CD4-positive, alpha-beta T cell (primary cell): Measurements from ENCODE around the gene MBD5. TPM values are rescaled to one million over a fixed set of nuclear protein-coding genes. Genes with fewer than 3 reads are reported as not detected.

Source experiments
- ATAC-seq: fragments of 200-7000 bp; cut with Tn5 transposase; one replicate; pipeline ENCODE4 v1.10.0; 2022; ENCODE audit warnings: mild to moderate bottlenecking; ENCODE audit not compliant: poor library complexity
- CTCF ChIA-PET: fragments of 350-600 bp; sonication (Branson Sonifier 250); formaldehyde crosslinking; loops from one replicate; lab custom pipeline; 2021; ENCODE audit warnings: antibody characterized with exemption, inconsistent platforms; lab: Charles Lee
- POLR2A ChIA-PET: fragments of 350-600 bp; sonication (Branson Sonifier 250); formaldehyde crosslinking; loops from one replicate; lab custom pipeline; 2021; ENCODE audit warnings: antibody characterized with exemption, inconsistent platforms; lab: Charles Lee
- DNase-seq, 14 experiments: peaks; one replicate each; pipeline ENCODE4 v3.0.0-alpha.2; 2013 to 2020; ENCODE audit warnings: mixed read lengths in 2 of 14
- H3K27ac ChIP-seq, 2 donors: one replicate each; pipeline versions ENCODE4 v1.5.1 to v1.7.0; 2013; ENCODE audit warnings: low read length in 2 of 2, low read depth in 1 of 2, mild to moderate bottlenecking in 1 of 2
- H3K27me3 ChIP-seq, 2 experiments: 1 replicate in 1 of 2; 2 replicates in 1 of 2; pipeline versions ENCODE4 v1.6.1 to v1.7.0; 2013; ENCODE audit warnings: low read length in 2 of 2, control low read depth in 1 of 2, mild to moderate bottlenecking in 1 of 2, moderate library complexity in 1 of 2; ENCODE audit not compliant: insufficient read depth in 2 of 2, control insufficient read depth in 1 of 2
- H3K36me3 ChIP-seq: one replicate; pipeline ENCODE4 v1.6.1; 2013; ENCODE audit warnings: low read length, control low read depth; ENCODE audit not compliant: insufficient read depth
- H3K4me1 ChIP-seq: one replicate; pipeline ENCODE4 v1.6.1; 2013; ENCODE audit warnings: low read length, control low read depth; ENCODE audit not compliant: insufficient read depth
- H3K4me3 ChIP-seq: one replicate; pipeline ENCODE4 v1.5.1; 2013; ENCODE audit warnings: mild to moderate bottlenecking, low read length, moderate library complexity
- H3K9me3 ChIP-seq, 2 experiments: 1 replicate in 1 of 2; 2 replicates in 1 of 2; pipeline versions ENCODE4 v1.6.1 to v1.7.0; 2013; ENCODE audit warnings: low read length in 2 of 2, mild to moderate bottlenecking in 2 of 2, control low read depth in 1 of 2, moderate library complexity in 1 of 2; ENCODE audit not compliant: control insufficient read depth in 1 of 2, insufficient read depth in 1 of 2
- H3K27ac Mint-ChIP-seq: one replicate; pipeline ENCODE4 v1.8.0; 2020; ENCODE audit warnings: mixed read lengths
- H3K27me3 Mint-ChIP-seq: one replicate; pipeline ENCODE4 v1.8.0; 2021; ENCODE audit warnings: mixed read lengths
- H3K36me3 Mint-ChIP-seq: one replicate; pipeline ENCODE4 v1.8.0; 2021; ENCODE audit warnings: low read depth, mixed read lengths
- H3K4me1 Mint-ChIP-seq: one replicate; pipeline ENCODE4 v1.8.0; 2021; ENCODE audit warnings: low read depth, mixed read lengths
- H3K4me3 Mint-ChIP-seq: one replicate; pipeline ENCODE4 v1.8.0; 2020; ENCODE audit warnings: mild to moderate bottlenecking, mixed read lengths
- H3K9me3 Mint-ChIP-seq: one replicate; pipeline ENCODE4 v1.8.0; 2020; ENCODE audit warnings: mixed read lengths
- intact Hi-C, 2 experiments: fragments of 100-400 bp; cut with DNase I in 1 of 2; cut with micrococcal nuclease in 1 of 2; formaldehyde crosslinking; loops; one replicate each; pipeline versions ENCODE4 v1.15.1 to v1.9.0; 2023 to 2025; cut with DNase I, micrococcal nuclease
- total RNA-seq, 174 experiments: library from RNA in 2 of 174; stranded (reverse) in 2 of 174; gene quantifications; one replicate each; pipeline ENCODE4 v1.2.3 and lab custom pipeline; 2021 to 2026
- TF ChIP-seq, protein P1 (sequence below): fragments of 200-600 bp; IDR thresholded peaks from one replicate; pipeline ENCODE4 v1.8.0; 2022; ENCODE audit warnings: antibody characterized with exemption, mild to moderate bottlenecking

Gene MBD5
- total RNA-seq, 2 experiments from 2014 or later = 49.8 to 52.9 TPM

DNA sequence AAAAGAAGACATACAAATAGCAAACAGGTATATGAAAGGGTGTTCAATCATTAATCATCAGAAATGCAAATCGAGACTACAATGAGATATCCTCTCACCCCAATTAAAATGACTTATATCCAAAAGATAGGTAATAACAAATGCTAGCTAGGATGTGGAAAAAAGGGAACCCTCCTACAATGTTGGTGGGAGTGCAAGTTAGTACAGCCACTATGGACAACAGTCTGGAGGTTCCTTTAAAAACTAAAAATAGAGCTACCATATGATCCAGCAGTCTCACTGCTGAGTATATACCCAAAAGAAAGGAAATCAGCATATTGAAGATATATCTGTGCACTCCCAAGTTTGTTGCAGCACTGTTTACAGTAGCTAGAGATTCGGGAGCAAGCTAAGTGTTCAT, 271.5 kb downstream of the MBD5 start:
- Histone ChIP-seq H3K27ac (no peak overlapping the region), H3K4me1 (no peaks in the 10 kb centered on the region), H3K27me3 (no peaks in the 10 kb centered on the region), H3K9me3 (no peaks in the 10 kb centered on the region), H3K36me3 (no peaks in the 10 kb centered on the region), H3K4me3 (no peak overlapping the region)
- no peak for ATAC-seq
- intact Hi-C loops = no loop called here
- H3K27me3 Mint-ChIP-seq = no peaks in the 10 kb centered on the region
- H3K4me3 Mint-ChIP-seq = no peak overlapping the region
- H3K36me3 Mint-ChIP-seq = peaks cover 33% of the 10 kb centered on the region
- POLR2A ChIA-PET = no interaction called here
- H3K4me1 Mint-ChIP-seq = no peaks in the 10 kb centered on the region
- no peak for DNase-seq
- TF ChIP-seq, protein P1, sequence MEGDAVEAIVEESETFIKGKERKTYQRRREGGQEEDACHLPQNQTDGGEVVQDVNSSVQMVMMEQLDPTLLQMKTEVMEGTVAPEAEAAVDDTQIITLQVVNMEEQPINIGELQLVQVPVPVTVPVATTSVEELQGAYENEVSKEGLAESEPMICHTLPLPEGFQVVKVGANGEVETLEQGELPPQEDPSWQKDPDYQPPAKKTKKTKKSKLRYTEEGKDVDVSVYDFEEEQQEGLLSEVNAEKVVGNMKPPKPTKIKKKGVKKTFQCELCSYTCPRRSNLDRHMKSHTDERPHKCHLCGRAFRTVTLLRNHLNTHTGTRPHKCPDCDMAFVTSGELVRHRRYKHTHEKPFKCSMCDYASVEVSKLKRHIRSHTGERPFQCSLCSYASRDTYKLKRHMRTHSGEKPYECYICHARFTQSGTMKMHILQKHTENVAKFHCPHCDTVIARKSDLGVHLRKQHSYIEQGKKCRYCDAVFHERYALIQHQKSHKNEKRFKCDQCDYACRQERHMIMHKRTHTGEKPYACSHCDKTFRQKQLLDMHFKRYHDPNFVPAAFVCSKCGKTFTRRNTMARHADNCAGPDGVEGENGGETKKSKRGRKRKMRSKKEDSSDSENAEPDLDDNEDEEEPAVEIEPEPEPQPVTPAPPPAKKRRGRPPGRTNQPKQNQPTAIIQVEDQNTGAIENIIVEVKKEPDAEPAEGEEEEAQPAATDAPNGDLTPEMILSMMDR = no peak
- no peak overlapping the region for H3K27ac Mint-ChIP-seq
- no peaks in the 10 kb centered on the region for H3K9me3 Mint-ChIP-seq
- CTCF ChIA-PET = no interaction called here

DNA sequence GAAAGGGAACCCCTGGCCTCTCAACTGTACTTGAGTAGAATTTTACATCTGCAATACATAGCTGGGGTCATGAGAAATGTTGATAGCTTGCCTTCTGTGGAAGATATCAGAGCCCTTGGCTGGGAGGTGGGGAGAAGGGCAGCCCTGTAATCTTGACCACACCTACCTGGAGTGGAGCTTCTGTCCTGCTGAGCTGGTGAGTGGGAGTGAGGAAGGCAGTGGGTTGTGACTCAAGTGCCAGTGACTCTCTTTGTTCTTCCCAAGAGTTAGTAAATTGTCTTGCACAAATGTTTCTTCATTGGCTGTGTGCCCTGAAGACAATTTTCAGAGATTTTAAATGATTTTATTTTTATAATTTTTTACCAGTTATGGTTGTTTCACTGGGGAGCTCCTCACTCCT, 277.3 kb downstream of the MBD5 start:
- Mint-ChIP-seq H3K27ac (no peak overlapping the region), H3K9me3 (no peaks in the 10 kb centered on the region), H3K27me3 (no peaks in the 10 kb centered on the region), H3K36me3 (peaks cover 42% of the 10 kb centered on the region), H3K4me1 (no peaks in the 10 kb centered on the region), H3K4me3 (no peak overlapping the region)
- no peaks in the 10 kb centered on the region for H3K27me3 ChIP-seq
- ChIA-PET POLR2A (no interaction called here), CTCF (interaction anchor here (0.6 kb wide), 1 partner anchor 122 kb away, joined by 5 read pairs; no protein-coding TSS in a partner anchor)
- H3K4me3 ChIP-seq = no peak overlapping the region
- no peaks in the 10 kb centered on the region for H3K36me3 ChIP-seq
- no peaks in the 10 kb centered on the region for H3K9me3 ChIP-seq
- ATAC-seq (no peak), DNase-seq (no peak)
- no peak overlapping the region for H3K27ac ChIP-seq
- intact Hi-C loops = no loop called here
- no peaks in the 10 kb centered on the region for H3K4me1 ChIP-seq
- TF ChIP-seq, protein P1 = no peak

DNA sequence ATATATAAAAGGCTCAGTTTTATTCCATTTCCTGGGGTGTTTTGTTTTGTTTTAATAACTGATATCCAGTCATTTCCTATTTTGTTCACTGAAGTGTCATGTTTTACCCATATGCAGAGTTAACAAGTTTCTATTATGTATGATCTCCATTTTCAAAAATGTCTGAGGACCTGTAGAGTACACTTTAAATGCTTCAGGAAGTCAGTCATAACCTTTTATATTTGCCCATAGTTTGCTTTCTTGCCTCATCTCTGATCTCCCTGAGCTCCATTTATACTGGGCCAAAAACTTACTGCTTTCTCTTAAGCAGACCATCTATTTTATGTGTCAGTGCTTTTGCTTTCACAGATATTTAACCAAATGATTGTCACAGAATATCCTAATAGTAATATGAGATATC, 278.7 kb downstream of the MBD5 start:
- ATAC-seq (no peak), DNase-seq (no peak)
- H3K36me3 ChIP-seq = no peaks in the 10 kb centered on the region
- H3K4me1 Mint-ChIP-seq = no peaks in the 10 kb centered on the region
- ChIA-PET CTCF (no interaction called here), POLR2A (no interaction called here)
- H3K9me3 Mint-ChIP-seq = no peaks in the 10 kb centered on the region
- no peaks in the 10 kb centered on the region for H3K27me3 ChIP-seq
- H3K27ac ChIP-seq = no peak overlapping the region
- no peaks in the 10 kb centered on the region for H3K4me1 ChIP-seq
- TF ChIP-seq, protein P1 = no peak
- H3K36me3 Mint-ChIP-seq = peaks cover 33% of the 10 kb centered on the region
- no peak overlapping the region for H3K4me3 ChIP-seq
- intact Hi-C loops = no loop called here
- no peak overlapping the region for H3K27ac Mint-ChIP-seq
- H3K27me3 Mint-ChIP-seq = no peaks in the 10 kb centered on the region
- H3K9me3 ChIP-seq = peaks cover 0 to 1% of the 10 kb centered on the region in 2 experiments
- no peak overlapping the region for H3K4me3 Mint-ChIP-seq
